Body of pancreas (tissue), 4 donors: ENCODE measurements around the gene SCN1B.
"Not testable (repeated sequence)": the region's sequence is repeated elsewhere in the genome, so short reads cannot be mapped to it uniquely, and the experiment has no call there.

ENCODE experiments used
- POLR2A ChIP-seq, 3 donors: fragments of 450-650 bp; IDR thresholded peaks; one replicate each; pipeline ENCODE4 v1.6.1; 2016; ENCODE audit warnings: antibody characterized with exemption in 3 of 3, mild to moderate bottlenecking in 2 of 3
- TF ChIP-seq, protein P1 (sequence below), 7 experiments: fragments of 450-650 bp in 4 of 7; fragments of 200-600 bp in 3 of 7; sonication (generic) in 3 of 7; IDR thresholded peaks; one replicate each; pipeline ENCODE4 v1.5.1; 2016 to 2019; ENCODE audit warnings: antibody characterized with exemption in 7 of 7

DNA sequence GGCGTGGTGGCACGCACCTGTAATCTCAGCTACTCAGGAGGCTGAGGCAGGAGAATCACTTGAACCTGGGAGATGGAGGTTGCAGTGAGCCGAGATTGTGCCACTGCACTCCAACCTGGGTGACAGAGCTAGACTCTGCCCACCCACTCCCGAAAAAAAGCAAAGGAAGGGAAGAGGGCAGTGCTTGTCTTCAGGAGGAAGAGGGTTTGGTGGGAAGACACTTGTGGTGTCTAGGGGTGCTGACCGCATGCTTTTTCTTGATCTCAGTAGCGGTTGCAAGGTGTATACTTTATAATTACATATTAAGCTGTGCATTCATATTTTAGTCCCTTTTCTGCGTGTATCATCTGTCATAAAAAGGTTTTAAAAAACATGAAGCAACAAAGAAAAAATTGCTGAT, 37.7 kb upstream of the SCN1B start:
- TF ChIP-seq POLR2A (IDR thresholded peaks at IDR 0.05): not testable (repeated sequence)
- TF ChIP-seq, protein P1, sequence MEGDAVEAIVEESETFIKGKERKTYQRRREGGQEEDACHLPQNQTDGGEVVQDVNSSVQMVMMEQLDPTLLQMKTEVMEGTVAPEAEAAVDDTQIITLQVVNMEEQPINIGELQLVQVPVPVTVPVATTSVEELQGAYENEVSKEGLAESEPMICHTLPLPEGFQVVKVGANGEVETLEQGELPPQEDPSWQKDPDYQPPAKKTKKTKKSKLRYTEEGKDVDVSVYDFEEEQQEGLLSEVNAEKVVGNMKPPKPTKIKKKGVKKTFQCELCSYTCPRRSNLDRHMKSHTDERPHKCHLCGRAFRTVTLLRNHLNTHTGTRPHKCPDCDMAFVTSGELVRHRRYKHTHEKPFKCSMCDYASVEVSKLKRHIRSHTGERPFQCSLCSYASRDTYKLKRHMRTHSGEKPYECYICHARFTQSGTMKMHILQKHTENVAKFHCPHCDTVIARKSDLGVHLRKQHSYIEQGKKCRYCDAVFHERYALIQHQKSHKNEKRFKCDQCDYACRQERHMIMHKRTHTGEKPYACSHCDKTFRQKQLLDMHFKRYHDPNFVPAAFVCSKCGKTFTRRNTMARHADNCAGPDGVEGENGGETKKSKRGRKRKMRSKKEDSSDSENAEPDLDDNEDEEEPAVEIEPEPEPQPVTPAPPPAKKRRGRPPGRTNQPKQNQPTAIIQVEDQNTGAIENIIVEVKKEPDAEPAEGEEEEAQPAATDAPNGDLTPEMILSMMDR (IDR thresholded peaks at IDR 0.05): not testable (repeated sequence)
